DMS114 treated with DMSO at 0.1 percent for 48 hours (cell line): Measurements from ENCODE around the gene ANKFN1.

Experiments
- DNase-seq: peaks from one replicate; lab custom pipeline; 2025; ENCODE audit not compliant: unreplicated experiment; lab: John Stamatoyannopoulos, UW

The ANKFN1 gene

GRCh38 chr17:56146534-56146933 is 6.7 kb upstream of the ANKFN1 start:
- DNase-seq = no peak

- no peak for DNase-seq
These were observed 4.9 kb upstream of the ANKFN1 start for GRCh38 chr17:56148333-56148732.

GRCh38 chr17:56149266-56150036 is 3.8 kb upstream of the ANKFN1 start:
- DNase-seq = no peak

GRCh38 chr17:56150649-56151048 is 2.6 kb upstream of the ANKFN1 start:
- no peak for DNase-seq

- no peak for DNase-seq
These were observed 4.6 kb downstream of the ANKFN1 start for GRCh38 chr17:56157845-56158244.

- DNase-seq = no peak
These were observed 5.1 kb downstream of the ANKFN1 start for GRCh38 chr17:56158344-56158743.

GRCh38 chr17:56158915-56159825 is 5.9 kb downstream of the ANKFN1 start:
- DNase-seq = no peak

- DNase-seq = no peak
These were observed 6.6 kb downstream of the ANKFN1 start for GRCh38 chr17:56159826-56160380.

GRCh38 chr17:56160422-56160821 is 7.1 kb downstream of the ANKFN1 start:
- no peak for DNase-seq

GRCh38 chr17:56165072-56165641 is 11.9 kb downstream of the ANKFN1 start:
- DNase-seq = no peak

- no peak for DNase-seq
These were observed 14.2 kb downstream of the ANKFN1 start for GRCh38 chr17:56167491-56167890.

- no peak for DNase-seq
These were observed 16.3 kb downstream of the ANKFN1 start for GRCh38 chr17:56169621-56170020.

- DNase-seq = no peak
These were observed 18.1 kb downstream of the ANKFN1 start for GRCh38 chr17:56171186-56171959.

GRCh38 chr17:56172517-56172982 is 19.3 kb downstream of the ANKFN1 start:
- DNase-seq = no peak

GRCh38 chr17:56173026-56173425 is 19.8 kb downstream of the ANKFN1 start:
- DNase-seq = no peak

GRCh38 chr17:56173958-56174835 is 20.9 kb downstream of the ANKFN1 start:
- DNase-seq = no peak

- DNase-seq = no peak
These were observed 22.2 kb downstream of the ANKFN1 start for GRCh38 chr17:56175299-56175955.

- no peak for DNase-seq
These were observed 22.8 kb downstream of the ANKFN1 start for GRCh38 chr17:56176091-56176490.

- no peak for DNase-seq
These were observed 24.1 kb downstream of the ANKFN1 start for GRCh38 chr17:56177361-56177760.
